Osteocyte (in vitro differentiated cells): ENCODE results near the gene SLC26A1. TPM values are rescaled to one million over a fixed set of nuclear protein-coding genes. Genes with fewer than 3 reads are reported as not detected.

Source experiments
- DNase-seq: peaks from one replicate; pipeline ENCODE4 v3.0.0; 2021; ENCODE audit warnings: mixed read lengths; ENCODE audit not compliant: unreplicated experiment; ENCODE audit errors: extremely low spot score
- H3K27ac Mint-ChIP-seq: one replicate; pipeline ENCODE4 v1.8.0; 2021; ENCODE audit warnings: mild to moderate bottlenecking, mixed read lengths; ENCODE audit not compliant: unreplicated experiment
- H3K27me3 Mint-ChIP-seq: one replicate; pipeline ENCODE4 v1.8.0; 2021; ENCODE audit warnings: mixed read lengths; ENCODE audit not compliant: unreplicated experiment
- H3K36me3 Mint-ChIP-seq: one replicate; pipeline ENCODE4 v1.8.0; 2021; ENCODE audit warnings: mixed read lengths; ENCODE audit not compliant: unreplicated experiment
- H3K4me1 Mint-ChIP-seq: one replicate; pipeline ENCODE4 v1.8.0; 2021; ENCODE audit warnings: mixed read lengths; ENCODE audit not compliant: unreplicated experiment
- H3K4me3 Mint-ChIP-seq: one replicate; pipeline ENCODE4 v1.8.0; 2021; ENCODE audit warnings: mild to moderate bottlenecking, moderate library complexity, mixed read lengths; ENCODE audit not compliant: unreplicated experiment
- H3K9me3 Mint-ChIP-seq: one replicate; pipeline ENCODE4 v1.8.0; 2021; ENCODE audit warnings: mixed read lengths; ENCODE audit not compliant: unreplicated experiment
- total RNA-seq: library from RNA; stranded (reverse); gene quantifications from 2 replicates; pipeline ENCODE4 v1.2.1, GENCODE V29; 2021
- TF ChIP-seq, protein P1 (sequence below): fragments of 200-600 bp; sonication (generic); IDR thresholded peaks from 2 replicates; pipeline ENCODE4 v1.5.0; 2021; ENCODE audit warnings: antibody characterized with exemption, mild to moderate bottlenecking, moderate library complexity

SLC26A1 gene
- total RNA-seq, 1 donor from 2014 or later: 0.83 TPM

DNA sequence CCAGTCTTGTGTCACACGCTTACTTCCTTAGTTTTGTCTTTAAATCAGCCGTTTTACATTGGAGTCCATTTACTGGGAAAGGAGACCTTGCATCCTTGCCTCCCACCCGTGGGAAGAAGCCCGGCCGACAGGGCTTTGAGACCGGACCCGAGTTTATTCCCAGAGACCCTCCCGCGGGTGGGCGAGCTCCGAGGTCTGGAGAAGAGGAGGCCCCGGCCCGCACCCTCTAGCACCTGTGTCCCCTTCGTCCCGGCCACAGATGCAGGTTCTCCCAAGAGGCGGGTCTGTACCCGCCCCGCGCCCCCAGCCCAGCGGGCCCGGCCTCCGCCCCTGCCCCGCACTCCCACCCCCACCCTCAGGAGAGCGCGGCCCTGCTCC, 3.8 kb upstream of the SLC26A1 start:
- TF ChIP-seq, protein P1, sequence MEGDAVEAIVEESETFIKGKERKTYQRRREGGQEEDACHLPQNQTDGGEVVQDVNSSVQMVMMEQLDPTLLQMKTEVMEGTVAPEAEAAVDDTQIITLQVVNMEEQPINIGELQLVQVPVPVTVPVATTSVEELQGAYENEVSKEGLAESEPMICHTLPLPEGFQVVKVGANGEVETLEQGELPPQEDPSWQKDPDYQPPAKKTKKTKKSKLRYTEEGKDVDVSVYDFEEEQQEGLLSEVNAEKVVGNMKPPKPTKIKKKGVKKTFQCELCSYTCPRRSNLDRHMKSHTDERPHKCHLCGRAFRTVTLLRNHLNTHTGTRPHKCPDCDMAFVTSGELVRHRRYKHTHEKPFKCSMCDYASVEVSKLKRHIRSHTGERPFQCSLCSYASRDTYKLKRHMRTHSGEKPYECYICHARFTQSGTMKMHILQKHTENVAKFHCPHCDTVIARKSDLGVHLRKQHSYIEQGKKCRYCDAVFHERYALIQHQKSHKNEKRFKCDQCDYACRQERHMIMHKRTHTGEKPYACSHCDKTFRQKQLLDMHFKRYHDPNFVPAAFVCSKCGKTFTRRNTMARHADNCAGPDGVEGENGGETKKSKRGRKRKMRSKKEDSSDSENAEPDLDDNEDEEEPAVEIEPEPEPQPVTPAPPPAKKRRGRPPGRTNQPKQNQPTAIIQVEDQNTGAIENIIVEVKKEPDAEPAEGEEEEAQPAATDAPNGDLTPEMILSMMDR: no peak
- no peak for DNase-seq
- Mint-ChIP-seq H3K36me3 (no peaks in the 10 kb centered on the region), H3K27ac (no peak overlapping the region), H3K4me1 (peaks cover 9% of the 10 kb centered on the region), H3K27me3 (no peaks in the 10 kb centered on the region), H3K9me3 (no peaks in the 10 kb centered on the region), H3K4me3 (peak overlapping the region; percentile 35)

DNA sequence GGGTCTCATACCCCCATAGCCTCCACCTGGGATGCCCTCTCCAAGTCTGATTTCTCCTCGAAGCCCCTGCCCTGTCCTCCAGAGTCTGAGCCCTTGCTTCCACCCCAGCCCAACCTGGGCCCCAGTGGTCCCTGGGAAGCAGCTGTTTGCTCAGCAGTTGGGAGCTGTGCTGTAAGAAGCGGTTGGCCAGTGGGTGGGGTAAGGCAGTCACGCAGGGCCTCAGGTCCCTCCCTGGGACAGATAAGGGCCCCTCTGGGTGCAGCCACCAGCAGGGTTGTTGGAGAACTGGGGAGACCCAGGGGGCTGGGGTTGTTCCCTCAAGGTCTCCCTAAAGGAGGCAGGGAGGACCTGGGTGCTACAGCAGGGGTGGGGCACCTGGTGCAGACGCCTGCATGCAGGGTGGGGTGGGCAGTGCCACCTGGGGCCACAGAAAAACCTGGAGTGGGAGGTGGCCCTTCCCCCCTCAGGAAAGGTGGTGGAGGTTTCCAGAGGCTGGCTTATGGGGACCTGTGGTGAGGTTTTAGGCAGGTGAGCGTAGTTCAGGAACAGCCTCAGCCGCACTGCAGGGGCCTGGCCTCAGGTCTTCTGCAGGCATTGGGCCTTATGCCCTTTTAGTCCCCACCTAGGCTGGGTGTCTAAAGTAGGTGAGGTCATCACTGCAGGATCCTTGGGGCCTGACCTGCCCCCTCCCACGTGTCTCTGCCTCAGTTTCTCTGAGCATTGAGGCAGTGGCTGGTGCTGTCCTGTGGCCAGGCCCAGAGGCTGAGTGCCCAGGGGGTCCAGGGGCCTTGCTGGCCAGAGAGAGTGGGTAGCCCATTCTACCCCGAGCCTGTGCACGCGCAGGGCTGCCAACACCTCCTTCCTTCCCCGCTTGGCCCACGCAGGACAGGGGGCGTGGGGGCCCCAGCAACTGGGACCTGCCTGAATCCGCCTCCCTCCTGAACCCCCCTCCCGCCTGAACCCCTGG, 3.1 kb upstream of the SLC26A1 start:
- TF ChIP-seq, protein P1: no peak
- Mint-ChIP-seq H3K27me3 (no peaks in the 10 kb centered on the region), H3K4me3 (no peak overlapping the region), H3K36me3 (no peaks in the 10 kb centered on the region), H3K4me1 (peaks cover 9% of the 10 kb centered on the region), H3K27ac (no peak overlapping the region), H3K9me3 (no peaks in the 10 kb centered on the region)
- no peak for DNase-seq

DNA sequence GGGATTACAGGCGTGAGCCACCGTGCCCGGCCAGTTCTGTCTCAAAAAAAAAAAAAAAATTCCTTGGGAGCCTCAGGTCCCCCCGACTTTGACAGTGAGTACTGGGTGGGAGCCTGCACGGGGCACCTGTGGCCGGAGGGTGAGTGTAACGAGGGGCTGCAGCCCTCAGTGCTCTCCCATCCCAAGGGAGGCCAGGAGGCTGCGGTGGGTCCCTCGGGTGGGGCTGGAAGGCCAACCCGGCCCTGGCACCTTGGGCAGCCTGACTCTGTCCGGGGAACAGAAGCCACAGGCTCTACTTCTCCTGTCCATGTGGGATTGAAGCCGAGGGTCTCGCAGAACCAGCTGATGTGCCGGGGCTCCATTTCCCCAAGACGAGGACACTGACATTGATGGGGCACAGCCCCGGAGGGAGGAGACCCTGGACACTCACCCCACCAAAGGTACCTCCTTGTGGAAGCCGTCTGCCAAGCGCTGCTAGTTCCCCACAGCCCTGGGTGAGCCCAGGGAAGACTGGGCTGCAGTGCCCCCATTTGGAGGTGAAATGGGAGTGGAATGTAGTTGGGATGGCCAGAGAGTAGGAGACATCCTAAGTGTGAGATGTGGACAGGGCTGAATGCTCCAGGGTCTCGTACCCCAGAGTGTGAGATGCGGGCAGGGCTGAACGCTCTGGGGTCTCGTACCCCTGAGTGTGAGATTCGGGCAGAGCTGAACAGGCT, 2.3 kb upstream of the SLC26A1 start:
- Mint-ChIP-seq H3K27ac (no peak overlapping the region), H3K36me3 (no peaks in the 10 kb centered on the region), H3K4me3 (no peak overlapping the region), H3K4me1 (peaks cover 9% of the 10 kb centered on the region), H3K27me3 (no peaks in the 10 kb centered on the region), H3K9me3 (no peaks in the 10 kb centered on the region)
- DNase-seq: no peak
- TF ChIP-seq, protein P1: no peak

DNA sequence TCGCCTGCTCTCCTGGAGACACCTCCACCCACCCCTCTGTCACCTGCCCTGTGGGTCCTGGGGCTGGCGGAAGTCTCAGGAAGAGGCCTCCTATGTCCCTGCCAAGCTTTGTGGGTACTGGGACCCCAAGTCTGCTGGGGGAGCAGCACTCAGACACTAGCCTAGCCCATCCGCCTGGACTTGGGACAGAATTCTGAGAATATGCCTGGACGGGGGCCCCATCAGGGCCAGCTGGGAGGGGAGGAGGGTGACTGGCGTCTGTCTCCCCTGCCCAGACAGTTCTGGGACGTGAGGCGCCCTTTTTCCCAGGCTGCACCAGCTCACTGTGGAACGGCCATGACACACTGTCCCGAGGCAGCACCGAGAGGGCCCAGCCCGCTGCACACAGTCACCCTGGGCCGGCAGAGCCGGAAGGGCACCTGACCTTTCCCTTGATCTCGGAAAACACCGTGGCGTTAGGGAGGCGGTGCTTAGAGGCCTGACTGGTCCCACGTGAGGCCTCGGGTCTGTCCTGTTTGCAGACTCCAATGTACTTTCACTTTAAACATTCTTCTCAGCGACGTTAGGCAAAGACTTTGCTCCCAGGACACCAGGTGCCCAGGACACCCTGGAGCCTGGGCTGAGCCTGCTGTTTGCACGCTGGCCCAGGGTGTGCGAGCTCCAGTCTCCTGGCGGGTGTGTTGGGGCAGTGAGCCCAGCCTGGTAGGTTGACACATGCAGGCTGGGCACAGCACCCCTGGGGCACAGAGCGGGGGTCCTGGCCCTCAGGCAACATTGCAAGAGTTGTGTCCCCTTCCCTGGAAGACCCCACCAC, 700 bp downstream of the SLC26A1 start:
- Mint-ChIP-seq H3K9me3 (no peaks in the 10 kb centered on the region), H3K27me3 (no peaks in the 10 kb centered on the region), H3K4me1 (peaks cover 17% of the 10 kb centered on the region), H3K27ac (no peak overlapping the region), H3K4me3 (peak overlapping the region; percentile 51), H3K36me3 (no peaks in the 10 kb centered on the region)
- TF ChIP-seq, protein P1: no peak
- no peak for DNase-seq
